Smooth muscle cell of bladder (primary cell): Measurements from ENCODE around the gene GJC2. TPM values are rescaled to one million over a fixed set of nuclear protein-coding genes. Genes with fewer than 3 reads are reported as not detected.

Source experiments
- total RNA-seq: library from RNA; depleted of rRNA; stranded (reverse); fragments of >200 nt; gene quantifications from 2 replicates; pipeline ENCODE4 v1.2.3, GENCODE V29; 2014

Gene GJC2
- 3.4 and 4.3 TPM in 2 replicates for total RNA-seq

GRCh38 chr1:228149406-228150119, at the start of gene GJC2:
GJC2 (plus strand) TSS chr1:228149930; CDS start chr1:228157759, 7,829 bp downstream.

GRCh38 chr1:228102791-228103620, 46.7 kb upstream of the GJC2 start, which contains the start of gene C1orf35:
C1orf35 (minus strand) TSS chr1:228103325; CDS start chr1:228103227, 98 bp downstream.

GRCh38 chr1:228109073-228109961, 40.4 kb upstream of the GJC2 start, which contains the start of gene MRPL55:
MRPL55 (minus strand) TSS chr1:228109299; CDS start chr1:228108260, 1,039 bp downstream.

GRCh38 chr1:228139931-228140723, 9.6 kb upstream of the GJC2 start, which contains the start of gene GUK1:
GUK1 (plus strand) TSS chr1:228140279; CDS start chr1:228140303, 24 bp downstream.

GRCh38 chr1:228165372-228166169, 15.8 kb downstream of the GJC2 start, which contains the start of gene IBA57:
IBA57 (plus strand) TSS chr1:228165804; CDS start chr1:228165817, 13 bp downstream.

GRCh38 chr1:228207851-228208821, 58.4 kb downstream of the GJC2 start, which contains the start of gene OBSCN:
OBSCN (plus strand) TSS chr1:228208044; CDS start chr1:228211784, 3,740 bp downstream.

Other genes with a start within 250 kb of the GJC2 start
- 0.37 and 0.43 TPM in 2 replicates for gene WNT9A, start 202.0 kb upstream of the GJC2 start, total RNA-seq
- not detected in 2 replicates for gene WNT3A, start 142.9 kb upstream of the GJC2 start, total RNA-seq
- gene ARF1, start 67.2 kb upstream of the GJC2 start, total RNA-seq: 197 and 272 TPM in 2 replicates
- 4.8 and 6.0 TPM in 2 replicates for gene C1orf35, start 46.6 kb upstream of the GJC2 start, total RNA-seq
- gene MRPL55, start 40.6 kb upstream of the GJC2 start, total RNA-seq: 59.3 and 64.9 TPM in 2 replicates
- 420 and 464 TPM in 2 replicates for gene GUK1, start 9.7 kb upstream of the GJC2 start, total RNA-seq
- gene IBA57, start 15.9 kb downstream of the GJC2 start, total RNA-seq: 2.1 and 3.0 TPM in 2 replicates
- gene OBSCN, start 58.1 kb downstream of the GJC2 start, total RNA-seq: 7.0 and 7.2 TPM in 2 replicates